ENCODE results near the gene SFMBT2. TPM values are rescaled to one million over a fixed set of nuclear protein-coding genes. Genes with fewer than 3 reads are reported as not detected.

The SFMBT2 gene
- polyA plus RNA-seq, 1 donor, result 3.5 TPM

DNA sequence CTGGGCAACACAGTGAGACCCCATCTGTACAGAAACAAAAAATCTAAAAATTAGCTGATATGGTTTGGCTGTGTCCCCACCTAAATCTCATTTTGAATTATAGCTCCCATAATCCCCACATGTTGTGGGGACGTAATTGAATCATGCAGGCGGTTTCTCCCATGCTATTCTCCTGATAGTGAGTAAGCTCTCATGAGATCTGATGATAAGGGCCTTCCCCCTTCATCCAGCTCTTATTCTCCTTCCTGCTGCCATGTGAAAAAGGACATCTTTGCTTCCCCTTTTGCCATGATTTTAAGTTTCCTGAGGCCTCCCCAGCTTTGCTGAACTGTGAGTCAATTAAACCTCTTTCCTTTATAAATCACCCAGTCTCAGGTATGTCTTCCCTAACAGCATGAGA lies 136.5 kb downstream of the SFMBT2 start:
- no peak for DNase-seq
- Histone ChIP-seq H3K27me3 (ENCODE audit: control insufficient read depth, insufficient read depth, low read length) (no peaks in the 10 kb centered on the region), H3K9me3 (ENCODE audit: control insufficient read depth, low read depth, low read length) (no peaks in the 10 kb centered on the region), H3K4me3 (ENCODE audit: low read length) (no peak overlapping the region), H3K27ac (ENCODE audit: low read length) (no peak overlapping the region), H3K36me3 (ENCODE audit: control insufficient read depth, insufficient read depth, low read length) (no peaks in the 10 kb centered on the region), H3K4me1 (ENCODE audit: control insufficient read depth, insufficient read depth, low read length) (no peaks in the 10 kb centered on the region)
- no CpG with 5 or more reads among the region's 2 CpGs for WGBS (ENCODE audit: insufficient coverage, low lambda C conversion rate)

GRCh38 chr10:7272008-7272407 lies 138.8 kb downstream of the SFMBT2 start:
- Histone ChIP-seq H3K4me3 (ENCODE audit: low read length) (no peak overlapping the region), H3K9me3 (ENCODE audit: control insufficient read depth, low read depth, low read length) (no peaks in the 10 kb centered on the region), H3K27ac (ENCODE audit: low read length) (no peak overlapping the region), H3K36me3 (ENCODE audit: control insufficient read depth, insufficient read depth, low read length) (no peaks in the 10 kb centered on the region), H3K4me1 (ENCODE audit: control insufficient read depth, insufficient read depth, low read length) (no peaks in the 10 kb centered on the region), H3K27me3 (ENCODE audit: control insufficient read depth, insufficient read depth, low read length) (no peaks in the 10 kb centered on the region)
- no peak for DNase-seq
- WGBS (ENCODE audit: insufficient coverage, low lambda C conversion rate), result 80% methylated on average over 1 of the region's 4 CpGs

DNA sequence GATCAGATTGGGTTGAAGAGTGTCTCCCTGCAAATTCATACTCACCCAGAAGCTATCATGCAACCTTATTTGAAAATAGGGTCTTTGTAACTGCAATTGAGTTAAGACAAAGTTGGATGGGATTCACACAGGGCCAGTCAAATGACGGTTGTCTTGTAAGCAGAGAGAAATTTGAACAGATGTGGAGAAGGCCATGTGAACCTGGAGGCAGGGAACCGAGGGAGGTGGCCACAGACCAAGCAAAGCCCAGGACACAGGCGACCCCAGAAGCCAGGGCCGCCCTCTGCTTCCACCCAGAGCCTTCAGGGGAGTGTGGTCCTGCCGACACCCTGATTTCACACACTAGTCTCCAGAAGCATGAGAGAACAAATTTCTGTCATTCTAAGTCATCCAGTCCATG lies 140.8 kb downstream of the SFMBT2 start:
- H3K27me3 ChIP-seq (ENCODE audit: control insufficient read depth, insufficient read depth, low read length), result no peaks in the 10 kb centered on the region
- no CpG with 5 or more reads among the region's 5 CpGs for WGBS (ENCODE audit: insufficient coverage, low lambda C conversion rate)
- no peak overlapping the region for H3K27ac ChIP-seq (ENCODE audit: low read length)
- no peak for DNase-seq
- no peaks in the 10 kb centered on the region for H3K9me3 ChIP-seq (ENCODE audit: control insufficient read depth, low read depth, low read length)
- no peaks in the 10 kb centered on the region for H3K4me1 ChIP-seq (ENCODE audit: control insufficient read depth, insufficient read depth, low read length)
- no peaks in the 10 kb centered on the region for H3K36me3 ChIP-seq (ENCODE audit: control insufficient read depth, insufficient read depth, low read length)
- H3K4me3 ChIP-seq (ENCODE audit: low read length), result no peak overlapping the region

DNA sequence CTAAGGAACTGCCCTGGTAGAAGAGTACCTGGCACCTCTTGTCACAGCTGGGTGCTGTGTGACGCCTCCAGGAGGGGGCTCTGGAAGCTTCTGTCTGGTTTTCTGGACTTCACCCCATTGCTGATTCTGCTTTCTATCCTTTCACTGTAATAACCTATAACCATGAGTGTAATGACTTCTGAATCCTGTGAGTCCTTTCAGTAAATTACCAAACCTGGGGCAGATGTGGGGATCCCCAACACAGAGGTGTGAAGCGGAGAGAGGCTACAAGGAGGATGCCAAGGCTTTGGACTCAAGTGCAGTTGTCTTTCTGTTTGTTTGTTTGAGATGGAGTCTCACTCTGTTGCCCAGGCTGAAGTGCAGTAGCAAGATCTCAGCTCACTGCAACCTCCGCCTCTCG lies 143.7 kb downstream of the SFMBT2 start:
- no peak for DNase-seq
- no peak overlapping the region for H3K4me3 ChIP-seq (ENCODE audit: low read length)
- no peaks in the 10 kb centered on the region for H3K4me1 ChIP-seq (ENCODE audit: control insufficient read depth, insufficient read depth, low read length)
- H3K36me3 ChIP-seq (ENCODE audit: control insufficient read depth, insufficient read depth, low read length), result no peaks in the 10 kb centered on the region
- no CpG with 5 or more reads among the region's 4 CpGs for WGBS (ENCODE audit: insufficient coverage, low lambda C conversion rate)
- H3K27me3 ChIP-seq (ENCODE audit: control insufficient read depth, insufficient read depth, low read length), result no peaks in the 10 kb centered on the region
- H3K27ac ChIP-seq (ENCODE audit: low read length), result no peak overlapping the region
- H3K9me3 ChIP-seq (ENCODE audit: control insufficient read depth, low read depth, low read length), result no peaks in the 10 kb centered on the region

GRCh38 chr10:7265396-7266123 lies 145.3 kb downstream of the SFMBT2 start:
- no peak for DNase-seq
- H3K27me3 ChIP-seq (ENCODE audit: control insufficient read depth, insufficient read depth, low read length), result no peaks in the 10 kb centered on the region
- 100% methylated on average over 1 of the region's 8 CpGs for WGBS (ENCODE audit: insufficient coverage, low lambda C conversion rate)
- no peak overlapping the region for H3K4me3 ChIP-seq (ENCODE audit: low read length)
- H3K27ac ChIP-seq (ENCODE audit: low read length), result no peak overlapping the region
- no peaks in the 10 kb centered on the region for H3K9me3 ChIP-seq (ENCODE audit: control insufficient read depth, low read depth, low read length)
- no peaks in the 10 kb centered on the region for H3K4me1 ChIP-seq (ENCODE audit: control insufficient read depth, insufficient read depth, low read length)
- no peaks in the 10 kb centered on the region for H3K36me3 ChIP-seq (ENCODE audit: control insufficient read depth, insufficient read depth, low read length)

DNA sequence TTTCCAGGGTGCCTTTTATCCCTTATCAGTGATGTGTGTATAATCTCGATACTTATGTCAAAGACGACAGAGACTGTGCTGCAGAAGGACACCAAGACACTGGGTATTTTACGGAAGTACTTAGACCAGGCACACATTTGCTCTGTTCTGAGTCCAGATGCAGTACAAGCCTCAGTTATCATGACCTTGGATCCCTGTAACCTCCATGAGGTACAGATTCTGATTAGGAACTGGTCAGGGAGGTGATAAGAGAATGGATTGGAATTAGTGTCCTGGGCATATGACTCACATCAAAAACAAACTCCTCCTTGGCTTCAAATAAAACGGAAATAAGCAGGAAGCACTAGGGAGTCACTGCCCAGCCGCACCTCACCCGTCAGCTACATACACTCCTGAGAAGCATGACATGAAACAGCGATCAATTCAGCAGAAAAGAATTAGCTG lies 146.5 kb downstream of the SFMBT2 start:
- H3K4me1 ChIP-seq (ENCODE audit: control insufficient read depth, insufficient read depth, low read length), result no peaks in the 10 kb centered on the region
- 17% methylated on average over 2 of the region's 7 CpGs for WGBS (ENCODE audit: insufficient coverage, low lambda C conversion rate)
- no peak overlapping the region for H3K27ac ChIP-seq (ENCODE audit: low read length)
- no peak for DNase-seq
- no peak overlapping the region for H3K4me3 ChIP-seq (ENCODE audit: low read length)
- H3K36me3 ChIP-seq (ENCODE audit: control insufficient read depth, insufficient read depth, low read length), result no peaks in the 10 kb centered on the region
- H3K9me3 ChIP-seq (ENCODE audit: control insufficient read depth, low read depth, low read length), result no peaks in the 10 kb centered on the region
- no peaks in the 10 kb centered on the region for H3K27me3 ChIP-seq (ENCODE audit: control insufficient read depth, insufficient read depth, low read length)

GRCh38 chr10:7263616-7264015 lies 147.2 kb downstream of the SFMBT2 start:
- no peaks in the 10 kb centered on the region for H3K27me3 ChIP-seq (ENCODE audit: control insufficient read depth, insufficient read depth, low read length)
- no CpG with 5 or more reads among the region's 5 CpGs for WGBS (ENCODE audit: insufficient coverage, low lambda C conversion rate)
- no peaks in the 10 kb centered on the region for H3K4me1 ChIP-seq (ENCODE audit: control insufficient read depth, insufficient read depth, low read length)
- H3K36me3 ChIP-seq (ENCODE audit: control insufficient read depth, insufficient read depth, low read length), result no peaks in the 10 kb centered on the region
- no peak overlapping the region for H3K4me3 ChIP-seq (ENCODE audit: low read length)
- H3K27ac ChIP-seq (ENCODE audit: low read length), result no peak overlapping the region
- no peak for DNase-seq
- H3K9me3 ChIP-seq (ENCODE audit: control insufficient read depth, low read depth, low read length), result no peaks in the 10 kb centered on the region

- H3K27me3 ChIP-seq (ENCODE audit: control insufficient read depth, insufficient read depth, low read length), result no peaks in the 10 kb centered on the region
- H3K4me1 ChIP-seq (ENCODE audit: control insufficient read depth, insufficient read depth, low read length), result no peaks in the 10 kb centered on the region
- no peak for DNase-seq
- no peak overlapping the region for H3K27ac ChIP-seq (ENCODE audit: low read length)
- H3K4me3 ChIP-seq (ENCODE audit: low read length), result no peak overlapping the region
- H3K36me3 ChIP-seq (ENCODE audit: control insufficient read depth, insufficient read depth, low read length), result no peaks in the 10 kb centered on the region
- no peaks in the 10 kb centered on the region for H3K9me3 ChIP-seq (ENCODE audit: control insufficient read depth, low read depth, low read length)
- WGBS (ENCODE audit: insufficient coverage, low lambda C conversion rate), result no CpG with 5 or more reads among the region's 5 CpGs
Measured at GRCh38 chr10:7261351-7261750, 149.5 kb downstream of the SFMBT2 start.

GRCh38 chr10:7260912-7261311 lies 149.9 kb downstream of the SFMBT2 start:
- Histone ChIP-seq H3K27me3 (ENCODE audit: control insufficient read depth, insufficient read depth, low read length) (no peaks in the 10 kb centered on the region), H3K4me1 (ENCODE audit: control insufficient read depth, insufficient read depth, low read length) (no peaks in the 10 kb centered on the region), H3K27ac (ENCODE audit: low read length) (no peak overlapping the region), H3K9me3 (ENCODE audit: control insufficient read depth, low read depth, low read length) (no peaks in the 10 kb centered on the region), H3K36me3 (ENCODE audit: control insufficient read depth, insufficient read depth, low read length) (no peaks in the 10 kb centered on the region), H3K4me3 (ENCODE audit: low read length) (no peak overlapping the region)
- 92% methylated on average over 2 of the region's 8 CpGs for WGBS (ENCODE audit: insufficient coverage, low lambda C conversion rate)
- DNase-seq, result no peak

DNA sequence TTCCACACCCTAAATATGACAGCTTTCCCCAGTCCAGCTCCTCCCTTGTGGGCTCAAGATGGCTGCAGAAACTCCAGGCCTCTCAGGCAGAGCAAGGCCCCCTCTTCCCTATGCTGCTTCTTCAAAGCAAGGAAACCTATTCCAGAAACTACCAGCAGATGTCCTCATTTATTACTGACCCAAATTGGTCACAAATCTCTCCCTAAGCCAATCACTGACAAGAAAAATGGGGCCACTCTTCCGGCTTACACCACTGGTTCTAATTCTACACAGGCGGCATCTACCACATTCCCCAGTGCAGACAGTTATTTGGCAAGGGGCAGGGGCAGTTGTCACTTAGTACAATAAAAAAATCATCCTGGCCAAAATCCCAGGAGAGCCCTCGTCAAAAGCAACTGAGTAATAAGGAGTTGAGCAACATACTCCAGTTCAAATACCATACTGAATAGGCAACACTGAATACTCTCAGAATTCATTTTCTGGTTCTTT lies 150.4 kb downstream of the SFMBT2 start:
- Histone ChIP-seq H3K4me3 (ENCODE audit: low read length) (no peak overlapping the region), H3K9me3 (ENCODE audit: control insufficient read depth, low read depth, low read length) (no peaks in the 10 kb centered on the region), H3K27ac (ENCODE audit: low read length) (no peak overlapping the region), H3K27me3 (ENCODE audit: control insufficient read depth, insufficient read depth, low read length) (no peaks in the 10 kb centered on the region), H3K4me1 (ENCODE audit: control insufficient read depth, insufficient read depth, low read length) (no peaks in the 10 kb centered on the region), H3K36me3 (ENCODE audit: control insufficient read depth, insufficient read depth, low read length) (no peaks in the 10 kb centered on the region)
- peak; percentile 10 to 34 for DNase-seq
- no CpG with 5 or more reads among the region's 3 CpGs for WGBS (ENCODE audit: insufficient coverage, low lambda C conversion rate)

GRCh38 chr10:7258948-7259523 lies 151.8 kb downstream of the SFMBT2 start:
- Histone ChIP-seq H3K27me3 (ENCODE audit: control insufficient read depth, insufficient read depth, low read length) (no peaks in the 10 kb centered on the region), H3K27ac (ENCODE audit: low read length) (no peak overlapping the region), H3K9me3 (ENCODE audit: control insufficient read depth, low read depth, low read length) (no peaks in the 10 kb centered on the region), H3K4me1 (ENCODE audit: control insufficient read depth, insufficient read depth, low read length) (no peaks in the 10 kb centered on the region), H3K36me3 (ENCODE audit: control insufficient read depth, insufficient read depth, low read length) (no peaks in the 10 kb centered on the region), H3K4me3 (ENCODE audit: low read length) (no peak overlapping the region)
- peak; percentile 13 to 15 for DNase-seq
- WGBS (ENCODE audit: insufficient coverage, low lambda C conversion rate), result no CpG with 5 or more reads among the region's 8 CpGs
